ENCODE data around the gene KRT86.

- no peak for TF ChIP-seq CTCF (IDR thresholded peaks at IDR 0.05)
- TF ChIP-seq EP300 (IDR thresholded peaks at IDR 0.05): no peak
- TF ChIP-seq POLR2A (IDR thresholded peaks at IDR 0.05): no peak
- no peak for TF ChIP-seq POLR2AphosphoS5 (IDR thresholded peaks at IDR 0.05)
Observed at GRCh38 chr12:52318241-52318990, 44.0 kb downstream of the KRT86 start.

Measured in gastroesophageal sphincter (tissue), 3 donors.